RWPE2 (cell line): ENCODE data around the gene DDX59.

Source experiments
- ATAC-seq: fragments of 200-7000 bp; cut with Tn5 transposase; 3 replicates; pipeline ENCODE4 v1.9.1; 2021; ENCODE audit warnings: low read depth
- DNase-seq: peaks from one replicate; pipeline ENCODE4 v3.0.0-alpha.2; 2020; ENCODE audit warnings: low spot score
- H3K27ac ChIP-seq: fragments of 450-650 bp; 2 replicates; pipeline ENCODE4 v1.5.1; 2017; ENCODE audit warnings: mild to moderate bottlenecking; ENCODE audit not compliant: poor library complexity, severe bottlenecking
- H3K27me3 ChIP-seq: fragments of 250-450 bp; sonication (Bioruptor Pico); 2 replicates; pipeline ENCODE4 v1.5.1; 2021; ENCODE audit warnings: mild to moderate bottlenecking, moderate library complexity; ENCODE audit not compliant: insufficient read depth, poor library complexity, severe bottlenecking
- H3K36me3 ChIP-seq: fragments of 250-450 bp; sonication (Bioruptor Pico); 2 replicates; pipeline ENCODE4 v1.5.1; 2020; ENCODE audit warnings: low read depth, mild to moderate bottlenecking, moderate library complexity
- H3K4me1 ChIP-seq: fragments of 250-450 bp; sonication (Bioruptor Pico); 2 replicates; pipeline ENCODE4 v1.5.1; 2021; ENCODE audit warnings: mild to moderate bottlenecking, moderate library complexity; ENCODE audit not compliant: insufficient read depth, poor library complexity, severe bottlenecking
- H3K4me3 ChIP-seq: fragments of 250-450 bp; sonication (Bioruptor Pico); 2 replicates; pipeline ENCODE4 v1.5.1; 2021; ENCODE audit warnings: mild to moderate bottlenecking, moderate library complexity; ENCODE audit not compliant: severe bottlenecking
- H3K9me3 ChIP-seq: fragments of 250-450 bp; sonication (Bioruptor Pico); 2 replicates; pipeline ENCODE4 v1.5.1; 2021; ENCODE audit warnings: mild to moderate bottlenecking, moderate library complexity; ENCODE audit not compliant: severe bottlenecking
- CTCF ChIP-seq: fragments of 450-650 bp; IDR thresholded peaks from one replicate; pipeline ENCODE4 v1.5.1; 2017; ENCODE audit warnings: mild to moderate bottlenecking, moderate library complexity; ENCODE audit not compliant: poor library complexity, severe bottlenecking

DDX59 gene

GRCh38 chr1:200666309-200666708, 3.4 kb downstream of the DDX59 start:
- Histone ChIP-seq H3K27ac (peak overlapping the region; percentile 24), H3K4me3 (no peak overlapping the region)
- DNase-seq: no peak

GRCh38 chr1:200665861-200666260, 3.8 kb downstream of the DDX59 start:
- Histone ChIP-seq H3K27me3 (no peaks in the 10 kb centered on the region), H3K36me3 (peaks cover 67% of the 10 kb centered on the region)
- DNase-seq: no peak

More at GRCh38 chr1:200666309-200666708, 3.4 kb downstream of the DDX59 start:
- ATAC-seq: no peak
- Histone ChIP-seq H3K27me3 (no peaks in the 10 kb centered on the region), H3K4me1 (peaks cover 30% of the 10 kb centered on the region), H3K9me3 (no peaks in the 10 kb centered on the region), H3K36me3 (peaks cover 62% of the 10 kb centered on the region)
- no peak for TF ChIP-seq CTCF

GRCh38 chr1:200660719-200661118, 9.0 kb downstream of the DDX59 start:
- H3K4me1 ChIP-seq: peaks cover 26% of the 10 kb centered on the region
- no peak for ATAC-seq
- H3K27ac ChIP-seq: peak overlapping the region; percentile 98
- TF ChIP-seq CTCF: no peak
- H3K4me3 ChIP-seq: no peak overlapping the region
- H3K27me3 ChIP-seq: no peaks in the 10 kb centered on the region
- H3K36me3 ChIP-seq: peaks cover 91% of the 10 kb centered on the region
- no peaks in the 10 kb centered on the region for H3K9me3 ChIP-seq
- DNase-seq: no peak

More at GRCh38 chr1:200665861-200666260, 3.8 kb downstream of the DDX59 start:
- TF ChIP-seq CTCF: no peak
- Histone ChIP-seq H3K4me1 (peaks cover 25% of the 10 kb centered on the region), H3K4me3 (no peak overlapping the region), H3K9me3 (no peaks in the 10 kb centered on the region), H3K27ac (peak overlapping the region; percentile 24)
- ATAC-seq: no peak

GRCh38 chr1:200659269-200659668, 10.4 kb downstream of the DDX59 start:
- Histone ChIP-seq H3K27me3 (no peaks in the 10 kb centered on the region), H3K36me3 (peaks cover 89% of the 10 kb centered on the region), H3K9me3 (no peaks in the 10 kb centered on the region), H3K4me1 (peaks cover 32% of the 10 kb centered on the region), H3K27ac (peak overlapping the region; percentile 98), H3K4me3 (no peak overlapping the region)
- peak; percentile 84 for DNase-seq
- ATAC-seq: peak; percentile 98
- no peak for TF ChIP-seq CTCF

GRCh38 chr1:200658037-200658818, 11.5 kb downstream of the DDX59 start:
- Histone ChIP-seq H3K36me3 (peaks cover 88% of the 10 kb centered on the region), H3K9me3 (no peaks in the 10 kb centered on the region), H3K27ac (peak overlapping the region; percentile 98), H3K4me3 (no peak overlapping the region), H3K27me3 (no peaks in the 10 kb centered on the region), H3K4me1 (peaks cover 36% of the 10 kb centered on the region)
- TF ChIP-seq CTCF: no peak
- no peak for ATAC-seq
- no peak for DNase-seq
